Measurements from ENCODE around the gene XNDC1N.

DNA sequence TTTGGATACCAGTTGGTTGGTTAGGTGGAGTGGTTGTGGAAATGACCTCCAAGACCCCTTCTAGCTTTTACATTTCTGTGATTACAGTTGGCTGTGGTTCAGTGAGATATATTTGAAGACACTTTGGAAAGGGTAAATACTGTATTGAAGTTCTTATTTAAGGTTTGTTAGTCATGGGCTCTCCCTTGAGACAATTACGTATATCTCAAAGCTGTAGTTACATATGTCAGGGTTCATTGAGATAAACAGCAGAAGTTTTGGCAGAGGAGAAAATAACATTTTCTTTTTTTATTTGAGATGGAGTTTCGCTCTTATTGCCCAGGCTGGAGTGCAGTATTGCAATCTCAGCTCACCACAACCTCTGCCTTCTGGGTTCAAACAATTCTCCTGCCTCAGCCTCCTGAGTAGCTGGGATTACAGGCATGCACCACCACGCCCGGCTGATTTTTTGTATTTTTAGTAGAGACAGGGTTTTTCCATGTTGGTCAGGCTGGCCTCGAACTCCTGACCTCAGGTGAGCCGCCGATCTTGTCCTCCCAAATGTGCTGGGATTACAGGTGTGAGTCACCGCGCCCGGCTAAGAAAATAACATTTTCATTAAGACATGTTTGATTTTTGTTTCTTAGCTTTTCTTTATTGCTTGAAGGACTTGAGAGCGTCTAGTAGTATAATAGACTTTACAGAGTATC is 2.3 kb upstream of the XNDC1N start:
- TF ChIP-seq, protein P1, sequence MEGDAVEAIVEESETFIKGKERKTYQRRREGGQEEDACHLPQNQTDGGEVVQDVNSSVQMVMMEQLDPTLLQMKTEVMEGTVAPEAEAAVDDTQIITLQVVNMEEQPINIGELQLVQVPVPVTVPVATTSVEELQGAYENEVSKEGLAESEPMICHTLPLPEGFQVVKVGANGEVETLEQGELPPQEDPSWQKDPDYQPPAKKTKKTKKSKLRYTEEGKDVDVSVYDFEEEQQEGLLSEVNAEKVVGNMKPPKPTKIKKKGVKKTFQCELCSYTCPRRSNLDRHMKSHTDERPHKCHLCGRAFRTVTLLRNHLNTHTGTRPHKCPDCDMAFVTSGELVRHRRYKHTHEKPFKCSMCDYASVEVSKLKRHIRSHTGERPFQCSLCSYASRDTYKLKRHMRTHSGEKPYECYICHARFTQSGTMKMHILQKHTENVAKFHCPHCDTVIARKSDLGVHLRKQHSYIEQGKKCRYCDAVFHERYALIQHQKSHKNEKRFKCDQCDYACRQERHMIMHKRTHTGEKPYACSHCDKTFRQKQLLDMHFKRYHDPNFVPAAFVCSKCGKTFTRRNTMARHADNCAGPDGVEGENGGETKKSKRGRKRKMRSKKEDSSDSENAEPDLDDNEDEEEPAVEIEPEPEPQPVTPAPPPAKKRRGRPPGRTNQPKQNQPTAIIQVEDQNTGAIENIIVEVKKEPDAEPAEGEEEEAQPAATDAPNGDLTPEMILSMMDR (conservative IDR thresholded peaks at IDR 0.05; ENCODE audit: low read depth in 2 of 2): no peak
- TF ChIP-seq POLR2AphosphoS5 (IDR thresholded peaks at IDR 0.05; ENCODE audit: low read depth) (no peak), EZH2 (IDR thresholded peaks at IDR 0.05; ENCODE audit: low read depth, unreplicated experiment) (no peak), STAT1 (IDR thresholded peaks at IDR 0.05; ENCODE audit: unreplicated experiment) (no peak), ZNF331 (CRISPR knock-in tag; IDR thresholded peaks at IDR 0.05; ENCODE audit: low read depth) (no peak), CREB1 (CRISPR knock-in tag; IDR thresholded peaks at IDR 0.05; ENCODE audit: low read depth) (no peak), EZH2phosphoT487 (IDR thresholded peaks at IDR 0.05; ENCODE audit: unreplicated experiment) (no peak)
- TF ChIP-seq, protein P2, sequence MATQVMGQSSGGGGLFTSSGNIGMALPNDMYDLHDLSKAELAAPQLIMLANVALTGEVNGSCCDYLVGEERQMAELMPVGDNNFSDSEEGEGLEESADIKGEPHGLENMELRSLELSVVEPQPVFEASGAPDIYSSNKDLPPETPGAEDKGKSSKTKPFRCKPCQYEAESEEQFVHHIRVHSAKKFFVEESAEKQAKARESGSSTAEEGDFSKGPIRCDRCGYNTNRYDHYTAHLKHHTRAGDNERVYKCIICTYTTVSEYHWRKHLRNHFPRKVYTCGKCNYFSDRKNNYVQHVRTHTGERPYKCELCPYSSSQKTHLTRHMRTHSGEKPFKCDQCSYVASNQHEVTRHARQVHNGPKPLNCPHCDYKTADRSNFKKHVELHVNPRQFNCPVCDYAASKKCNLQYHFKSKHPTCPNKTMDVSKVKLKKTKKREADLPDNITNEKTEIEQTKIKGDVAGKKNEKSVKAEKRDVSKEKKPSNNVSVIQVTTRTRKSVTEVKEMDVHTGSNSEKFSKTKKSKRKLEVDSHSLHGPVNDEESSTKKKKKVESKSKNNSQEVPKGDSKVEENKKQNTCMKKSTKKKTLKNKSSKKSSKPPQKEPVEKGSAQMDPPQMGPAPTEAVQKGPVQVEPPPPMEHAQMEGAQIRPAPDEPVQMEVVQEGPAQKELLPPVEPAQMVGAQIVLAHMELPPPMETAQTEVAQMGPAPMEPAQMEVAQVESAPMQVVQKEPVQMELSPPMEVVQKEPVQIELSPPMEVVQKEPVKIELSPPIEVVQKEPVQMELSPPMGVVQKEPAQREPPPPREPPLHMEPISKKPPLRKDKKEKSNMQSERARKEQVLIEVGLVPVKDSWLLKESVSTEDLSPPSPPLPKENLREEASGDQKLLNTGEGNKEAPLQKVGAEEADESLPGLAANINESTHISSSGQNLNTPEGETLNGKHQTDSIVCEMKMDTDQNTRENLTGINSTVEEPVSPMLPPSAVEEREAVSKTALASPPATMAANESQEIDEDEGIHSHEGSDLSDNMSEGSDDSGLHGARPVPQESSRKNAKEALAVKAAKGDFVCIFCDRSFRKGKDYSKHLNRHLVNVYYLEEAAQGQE (IDR thresholded peaks at IDR 0.05; ENCODE audit: unreplicated experiment): no peak

All from GM23338 (cell line).